HFFc6 (cell line): ENCODE results near the gene EPB41L5. TPM values are rescaled to one million over a fixed set of nuclear protein-coding genes. Genes with fewer than 3 reads are reported as not detected.

Experiments used
- DNase-seq: peaks from one replicate; pipeline ENCODE4 v3.0.0-alpha.2; 2018
- H3K27ac Mint-ChIP-seq: 2 replicates; pipeline ENCODE4 v1.8.0; 2020; ENCODE audit warnings: mild to moderate bottlenecking, mixed read lengths
- H3K27me3 Mint-ChIP-seq: 2 replicates; pipeline ENCODE4 v1.8.0; 2021; ENCODE audit warnings: mild to moderate bottlenecking, moderate library complexity, mixed read lengths; ENCODE audit not compliant: insufficient read depth
- H3K36me3 Mint-ChIP-seq: 2 replicates; pipeline ENCODE4 v1.8.0; 2021; ENCODE audit warnings: low read depth, mixed read lengths
- H3K4me1 Mint-ChIP-seq: 2 replicates; pipeline ENCODE4 v1.8.0; 2020; ENCODE audit warnings: low read depth, mixed read lengths
- H3K4me3 Mint-ChIP-seq: 2 replicates; pipeline ENCODE4 v1.8.0; 2020; ENCODE audit warnings: mild to moderate bottlenecking, moderate library complexity, mixed read lengths
- H3K9me3 Mint-ChIP-seq: 2 replicates; pipeline ENCODE4 v1.8.0; 2020; ENCODE audit warnings: mild to moderate bottlenecking, mixed read lengths
- CTCF ChIP-seq: fragments of 200-600 bp; sonication (generic); IDR thresholded peaks from 2 replicates; pipeline ENCODE4 v1.5.0; 2021; ENCODE audit warnings: antibody characterized with exemption, mild to moderate bottlenecking
- total RNA-seq, 6 experiments: library from RNA; stranded (reverse); fragmentation: NEBNext Ultra II Directional; extraction: Animal tissue kit (Norgen Biotek cat#: 25700); gene quantifications; 2 replicates in 1 of 6; 3 replicates in 5 of 6; pipeline ENCODE4 v1.2.3, GENCODE V29; 2021

EPB41L5 gene
- total RNA-seq, 6 experiments from 2014 or later, result 0.63 to 1.3 (median 0.92) TPM

DNA sequence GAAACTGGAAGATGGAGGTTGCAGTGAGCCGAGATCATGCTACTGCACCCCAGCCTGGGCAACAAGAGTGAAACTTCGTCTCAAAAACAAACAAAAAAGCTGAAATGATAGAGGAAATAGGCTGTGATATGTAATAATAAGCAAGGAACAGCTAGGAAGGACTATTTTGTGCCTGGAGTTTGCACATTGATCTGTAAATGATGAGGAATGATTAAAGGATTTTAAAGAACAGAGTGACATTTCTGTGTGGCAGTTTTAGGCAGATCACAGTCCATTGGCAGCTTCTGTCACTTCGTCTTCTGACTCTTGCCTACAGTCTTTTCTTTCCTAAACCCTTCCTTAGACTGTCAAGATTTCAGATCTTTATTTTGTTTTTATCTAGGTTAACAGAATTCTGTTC lies 19.4 kb downstream of the EPB41L5 start:
- no peak for DNase-seq
- no peak overlapping the region for H3K4me3 Mint-ChIP-seq
- H3K27me3 Mint-ChIP-seq, result peaks cover 17% of the 10 kb centered on the region
- H3K36me3 Mint-ChIP-seq, result no peaks in the 10 kb centered on the region
- no peak overlapping the region for H3K27ac Mint-ChIP-seq
- no peaks in the 10 kb centered on the region for H3K4me1 Mint-ChIP-seq
- no peak for TF ChIP-seq CTCF
- 0 out of 2 replicates have a peak, but pooled peaks cover under 1% of the 10 kb centered on the region for H3K9me3 Mint-ChIP-seq

DNA sequence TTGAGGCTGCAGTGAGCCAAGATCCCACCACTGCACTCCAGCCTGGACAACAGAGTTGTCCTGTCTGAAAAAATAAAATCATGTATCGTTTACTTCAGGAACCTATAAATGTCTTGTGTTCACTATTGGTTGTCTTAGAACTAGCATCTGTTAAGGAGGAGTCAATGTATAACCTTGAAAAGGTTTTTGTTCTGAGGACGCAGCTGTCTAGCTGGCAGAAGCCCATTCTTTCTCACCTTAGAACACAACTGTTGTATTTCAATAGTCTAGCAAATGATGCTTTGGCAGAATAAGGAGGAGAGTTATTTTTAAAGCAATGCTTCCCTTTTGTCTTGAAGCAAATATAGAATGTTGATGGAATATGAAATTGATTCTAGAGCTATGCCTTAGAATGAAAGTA lies 21.1 kb downstream of the EPB41L5 start:
- no peaks in the 10 kb centered on the region for H3K36me3 Mint-ChIP-seq
- H3K27me3 Mint-ChIP-seq, result peaks cover 17% of the 10 kb centered on the region
- no peak overlapping the region for H3K27ac Mint-ChIP-seq
- H3K4me3 Mint-ChIP-seq, result no peak overlapping the region
- peaks cover 5% of the 10 kb centered on the region for H3K4me1 Mint-ChIP-seq
- no peak for TF ChIP-seq CTCF
- no peaks in the 10 kb centered on the region for H3K9me3 Mint-ChIP-seq
- no peak for DNase-seq

- no peaks in the 10 kb centered on the region for H3K36me3 Mint-ChIP-seq
- peaks cover 17% of the 10 kb centered on the region for H3K27me3 Mint-ChIP-seq
- H3K9me3 Mint-ChIP-seq, result no peaks in the 10 kb centered on the region
- H3K27ac Mint-ChIP-seq, result no peak overlapping the region
- H3K4me1 Mint-ChIP-seq, result peaks cover 5% of the 10 kb centered on the region
- no peak for DNase-seq
- TF ChIP-seq CTCF, result no peak
- H3K4me3 Mint-ChIP-seq, result no peak overlapping the region
Observed at GRCh38 chr2:120034621-120035020, 21.7 kb downstream of the EPB41L5 start.

DNA sequence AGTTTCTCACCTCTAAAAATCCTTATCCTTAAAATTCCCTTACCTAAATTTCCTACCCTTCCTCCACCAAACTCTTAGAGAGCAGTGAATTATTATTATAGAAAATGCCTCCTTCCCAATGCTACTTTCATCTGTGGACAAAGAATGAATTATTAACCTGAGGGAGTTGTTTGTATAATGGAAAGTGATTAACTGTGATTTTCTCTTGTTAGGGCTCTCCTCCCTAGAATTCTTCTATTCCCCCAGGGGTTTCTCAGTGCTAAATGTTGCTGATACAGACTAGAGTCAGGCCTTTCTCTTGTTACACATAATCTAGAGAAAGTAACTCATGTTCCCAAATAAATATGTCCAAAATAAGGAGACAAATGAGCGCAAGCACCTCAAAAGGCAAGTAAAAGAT lies 23.3 kb downstream of the EPB41L5 start:
- H3K4me1 Mint-ChIP-seq, result peaks cover 5% of the 10 kb centered on the region
- no peak for TF ChIP-seq CTCF
- H3K9me3 Mint-ChIP-seq, result no peaks in the 10 kb centered on the region
- no peak overlapping the region for H3K27ac Mint-ChIP-seq
- H3K27me3 Mint-ChIP-seq, result peaks cover 13% of the 10 kb centered on the region
- no peak for DNase-seq
- H3K36me3 Mint-ChIP-seq, result no peaks in the 10 kb centered on the region
- H3K4me3 Mint-ChIP-seq, result no peak overlapping the region

GRCh38 chr2:120037995-120038541 lies 25.2 kb downstream of the EPB41L5 start:
- no peaks in the 10 kb centered on the region for H3K36me3 Mint-ChIP-seq
- no peak for DNase-seq

More at GRCh38 chr2:120037995-120038541, 25.2 kb downstream of the EPB41L5 start:
- H3K4me3 Mint-ChIP-seq, result no peak overlapping the region
- H3K27ac Mint-ChIP-seq, result no peak overlapping the region
- peaks cover 5% of the 10 kb centered on the region for H3K27me3 Mint-ChIP-seq
- TF ChIP-seq CTCF, result no peak
- no peaks in the 10 kb centered on the region for H3K9me3 Mint-ChIP-seq
- peaks cover 5% of the 10 kb centered on the region for H3K4me1 Mint-ChIP-seq
